Stimulated activated naive CD8-positive, alpha-beta T cell treated with anti-CD3 and anti-CD28 coated beads, Interleukin-15, Interleukin-2, amounts not matched to agents 100 ng/mL and 50 ng/mL, for 24 hours (primary cell): Measurements from ENCODE around the gene PRKAG1.

ENCODE experiments used
- H3K27ac Mint-ChIP-seq: one replicate; pipeline ENCODE4 v1.8.0; 2021; ENCODE audit warnings: mild to moderate bottlenecking, mixed read lengths
- H3K27me3 Mint-ChIP-seq: one replicate; pipeline ENCODE4 v1.8.0; 2021; ENCODE audit warnings: mixed read lengths
- H3K36me3 Mint-ChIP-seq: one replicate; pipeline ENCODE4 v1.8.0; 2021; ENCODE audit warnings: low read depth, mixed read lengths
- H3K4me1 Mint-ChIP-seq: one replicate; pipeline ENCODE4 v1.8.0; 2021; ENCODE audit warnings: low read depth, mixed read lengths
- H3K4me3 Mint-ChIP-seq: one replicate; pipeline ENCODE4 v1.8.0; 2021; ENCODE audit warnings: mild to moderate bottlenecking, mixed read lengths
- H3K9me3 Mint-ChIP-seq: one replicate; pipeline ENCODE4 v1.8.0; 2021; ENCODE audit warnings: mixed read lengths

PRKAG1 gene

DNA sequence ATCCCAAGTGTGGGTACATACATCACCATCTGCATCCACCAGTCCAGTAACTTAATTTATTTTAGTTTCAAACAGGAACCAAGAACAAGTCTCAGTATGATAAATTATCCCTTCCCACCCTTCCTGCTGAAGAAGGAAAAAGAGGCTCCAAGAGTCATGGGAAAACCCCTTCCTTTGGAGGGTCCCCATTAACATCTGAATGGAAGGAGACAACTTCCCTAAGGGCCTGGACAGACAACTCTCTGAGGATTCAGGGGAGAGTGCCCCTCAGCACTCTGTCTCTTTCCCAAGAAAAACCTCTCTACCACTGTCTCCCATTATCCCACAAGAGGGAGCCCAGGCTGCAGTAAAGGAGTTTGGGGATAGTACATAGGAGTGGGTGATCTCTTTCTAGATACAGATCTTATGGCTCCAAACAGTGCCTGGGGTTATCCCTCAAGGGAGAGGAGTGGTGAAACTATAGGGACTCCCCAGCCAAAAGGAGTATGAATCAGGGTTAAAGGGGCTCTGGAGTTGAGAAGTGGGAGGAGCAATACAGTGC lies 53.2 kb downstream of the PRKAG1 start:
- Mint-ChIP-seq H3K4me3 (no peak overlapping the region), H3K4me1 (peaks cover 21% of the 10 kb centered on the region), H3K9me3 (no peaks in the 10 kb centered on the region), H3K27ac (no peak overlapping the region), H3K27me3 (peaks cover 15% of the 10 kb centered on the region), H3K36me3 (no peaks in the 10 kb centered on the region)

DNA sequence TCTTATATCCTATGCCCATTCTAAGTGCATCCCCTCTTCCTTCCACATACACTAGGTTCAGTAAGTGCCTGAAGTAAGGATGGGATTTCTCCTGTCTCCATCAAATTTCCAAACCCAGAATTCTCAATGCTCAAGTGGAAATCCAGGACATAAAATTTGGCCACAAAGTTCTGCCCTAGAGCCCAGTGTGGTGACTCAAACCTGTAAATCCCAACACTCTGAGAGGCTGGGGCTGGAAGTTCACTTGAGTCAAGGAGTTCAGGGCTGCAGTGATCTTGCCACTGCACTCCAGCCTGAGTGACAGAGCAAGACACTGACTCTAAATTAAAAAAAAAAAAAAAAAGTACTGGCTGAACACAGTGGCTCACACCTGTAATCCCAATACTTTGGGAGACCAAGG lies 56.8 kb downstream of the PRKAG1 start:
- Mint-ChIP-seq H3K36me3 (no peaks in the 10 kb centered on the region), H3K9me3 (no peaks in the 10 kb centered on the region), H3K4me3 (no peak overlapping the region), H3K27ac (no peak overlapping the region), H3K27me3 (peaks cover 15% of the 10 kb centered on the region), H3K4me1 (peaks cover 10% of the 10 kb centered on the region)

DNA sequence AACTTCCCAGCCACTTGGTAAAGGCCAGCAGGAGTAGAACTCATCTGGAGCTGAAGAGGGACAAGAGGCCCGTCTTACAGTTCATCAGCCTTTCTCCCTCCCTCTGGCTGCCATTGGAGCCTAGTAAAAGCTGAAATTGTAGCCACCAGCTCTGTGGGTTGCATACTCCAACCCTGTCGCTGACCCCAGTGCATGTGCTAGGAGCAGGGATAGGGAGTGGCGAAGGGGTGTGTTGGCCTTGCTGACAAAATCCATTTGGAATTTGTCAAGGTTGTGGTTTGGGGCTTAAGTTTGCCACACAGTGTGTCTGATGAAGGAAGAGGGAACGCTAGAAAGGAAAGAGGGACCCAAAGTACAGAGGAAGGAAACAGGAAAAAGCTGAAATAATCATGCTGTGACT lies 57.2 kb downstream of the PRKAG1 start:
- Mint-ChIP-seq H3K27me3 (peaks cover 15% of the 10 kb centered on the region), H3K27ac (no peak overlapping the region), H3K4me3 (no peak overlapping the region), H3K36me3 (no peaks in the 10 kb centered on the region), H3K9me3 (no peaks in the 10 kb centered on the region), H3K4me1 (peaks cover 15% of the 10 kb centered on the region)

DNA sequence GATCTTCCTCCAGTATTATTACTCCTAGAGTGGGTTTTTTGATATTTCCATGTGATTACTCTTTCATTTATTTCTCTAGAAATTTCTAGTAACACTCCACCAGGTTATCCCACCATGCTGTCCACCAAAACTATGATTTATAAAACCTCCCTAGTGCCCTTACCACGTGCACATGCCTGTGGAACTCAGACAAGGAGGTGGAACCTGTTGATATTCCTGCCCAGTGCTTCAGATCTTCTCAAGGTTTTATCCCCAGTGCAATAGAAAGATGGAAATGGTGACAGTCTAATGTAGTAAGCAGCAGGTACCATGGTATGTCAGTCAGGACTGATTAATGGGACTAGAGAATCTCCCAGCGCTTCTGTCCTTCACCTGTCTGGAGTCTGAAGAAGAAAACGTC lies 57.7 kb downstream of the PRKAG1 start:
- no peak overlapping the region for H3K4me3 Mint-ChIP-seq
- peaks cover 20% of the 10 kb centered on the region for H3K4me1 Mint-ChIP-seq
- H3K27ac Mint-ChIP-seq: no peak overlapping the region
- H3K36me3 Mint-ChIP-seq: peaks cover 2% of the 10 kb centered on the region
- H3K9me3 Mint-ChIP-seq: no peaks in the 10 kb centered on the region
- H3K27me3 Mint-ChIP-seq: peaks cover 15% of the 10 kb centered on the region

DNA sequence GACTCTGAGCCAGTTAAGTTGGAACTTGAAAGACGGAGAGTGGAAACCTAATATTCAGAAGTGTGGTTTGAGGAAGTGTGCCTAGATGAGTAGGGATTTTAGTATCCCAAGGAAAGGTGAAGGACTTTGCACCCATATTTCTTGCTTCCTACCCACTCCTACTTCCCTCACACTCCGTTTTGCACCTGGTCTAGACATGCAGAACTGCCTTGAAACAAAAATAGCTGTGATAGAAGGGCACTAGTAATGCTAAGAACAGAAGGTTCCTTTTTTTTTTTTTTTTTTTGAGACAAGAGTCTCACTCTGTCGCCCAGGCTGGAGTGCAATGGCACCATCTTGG lies 60.6 kb downstream of the PRKAG1 start:
- peaks cover 15% of the 10 kb centered on the region for H3K27me3 Mint-ChIP-seq
- H3K36me3 Mint-ChIP-seq: peaks cover 14% of the 10 kb centered on the region
- peak overlapping the region; percentile 91 for H3K4me3 Mint-ChIP-seq
- H3K27ac Mint-ChIP-seq: no peak overlapping the region
- peaks cover 38% of the 10 kb centered on the region for H3K4me1 Mint-ChIP-seq
- H3K9me3 Mint-ChIP-seq: no peaks in the 10 kb centered on the region

DNA sequence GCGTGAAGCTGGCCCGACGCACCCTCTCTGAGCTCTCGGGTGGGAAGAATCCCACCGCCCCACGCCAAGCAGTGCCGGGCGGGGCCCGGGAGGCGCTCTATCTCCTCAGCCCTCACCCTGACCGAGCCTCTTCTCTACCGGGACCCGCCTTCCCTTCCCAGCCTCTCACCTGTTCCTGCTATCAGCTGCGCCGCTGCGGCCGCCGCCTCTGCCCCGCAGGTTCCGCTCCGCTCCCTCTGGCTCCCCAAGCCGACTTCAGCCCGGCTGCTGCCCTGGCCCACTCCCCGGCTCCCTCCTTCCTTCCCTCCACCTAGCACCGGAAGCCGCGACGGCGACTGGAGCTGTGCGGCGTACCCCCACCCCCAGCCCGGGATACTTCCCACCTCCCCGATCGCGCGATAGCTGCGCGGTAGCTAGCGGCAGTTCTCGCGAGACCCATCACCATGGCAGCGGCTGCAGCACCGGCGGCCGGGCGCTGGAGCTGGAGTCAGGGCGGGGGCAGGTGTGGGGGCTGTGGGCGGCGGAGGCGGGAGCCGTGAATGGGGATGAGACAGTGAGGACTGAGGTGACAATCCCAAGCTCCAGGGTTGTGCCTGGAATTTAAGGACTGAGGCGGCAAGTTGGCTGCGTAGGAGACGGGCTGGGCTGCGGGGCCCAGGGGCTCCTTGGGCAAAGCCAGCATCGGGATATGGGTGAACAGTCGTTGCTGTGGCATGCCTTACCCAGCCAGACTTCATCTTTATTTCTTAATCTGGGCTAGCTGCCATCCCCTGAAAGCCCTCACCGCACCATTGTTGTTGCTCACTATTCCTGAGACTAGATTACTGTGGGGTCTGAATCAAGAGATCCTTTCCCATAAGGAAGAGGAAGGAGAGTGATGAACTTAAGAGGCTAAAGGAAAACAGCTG lies 61.2 kb downstream of the PRKAG1 start, which contains the start of gene ARF3:
Gene ARF3, minus strand, starts transcription at position 347 of the 908 bp plus-strand sequence. CDS start 16,392 bp downstream, outside the sequence.
- peaks cover 17% of the 10 kb centered on the region for H3K36me3 Mint-ChIP-seq
- peak within 1 kb of the TSS; percentile 91 for H3K4me3 Mint-ChIP-seq
- peaks cover 38% of the 10 kb centered on the region for H3K4me1 Mint-ChIP-seq
- H3K27ac Mint-ChIP-seq: peak within 1 kb of the TSS; percentile 92
- H3K9me3 Mint-ChIP-seq: no peaks in the 10 kb centered on the region
- peaks cover 15% of the 10 kb centered on the region for H3K27me3 Mint-ChIP-seq

DNA sequence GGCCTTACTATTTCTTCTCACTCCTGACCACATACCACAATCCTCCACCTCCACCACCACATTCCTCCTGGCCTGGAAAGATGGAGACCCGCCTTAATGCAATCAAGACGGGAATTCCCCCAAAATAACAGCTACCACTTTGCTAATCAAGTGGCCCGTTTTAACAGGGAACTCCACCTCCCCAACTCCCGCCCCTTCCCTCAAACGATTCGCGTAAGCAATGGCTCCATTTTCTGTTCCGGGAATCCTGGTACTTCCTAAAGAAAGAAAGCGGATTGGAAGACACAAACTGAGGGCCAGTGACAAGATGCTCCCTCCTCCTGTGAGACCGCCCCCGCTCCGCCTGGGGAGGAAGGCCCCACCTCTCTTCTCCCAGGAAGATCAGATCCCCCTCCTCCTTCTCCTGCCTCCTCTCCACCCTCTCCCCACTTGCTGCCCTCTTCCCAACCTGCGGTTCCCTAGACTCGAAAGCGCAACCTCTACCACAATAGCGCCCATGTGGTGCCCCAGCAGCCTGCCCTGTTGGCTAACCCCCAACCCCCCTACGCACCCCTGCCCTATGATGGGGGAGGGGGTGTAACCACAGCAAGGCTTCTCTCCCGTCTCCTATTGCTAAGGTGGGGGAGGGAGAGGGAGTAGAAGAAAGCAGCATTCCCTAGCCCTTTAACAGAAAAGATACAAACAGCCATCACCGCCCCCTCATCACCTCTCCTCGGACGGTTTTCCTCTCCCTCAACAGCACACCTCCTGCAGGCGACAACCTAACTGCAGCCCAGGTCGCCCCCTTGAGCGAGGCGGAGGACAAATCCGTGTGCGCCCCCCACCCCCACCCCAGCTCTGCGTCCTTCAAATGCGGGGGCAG lies 62.1 kb downstream of the PRKAG1 start:
- peak overlapping the region; percentile 92 for H3K27ac Mint-ChIP-seq
- peaks cover 38% of the 10 kb centered on the region for H3K4me1 Mint-ChIP-seq
- no peaks in the 10 kb centered on the region for H3K9me3 Mint-ChIP-seq

DNA sequence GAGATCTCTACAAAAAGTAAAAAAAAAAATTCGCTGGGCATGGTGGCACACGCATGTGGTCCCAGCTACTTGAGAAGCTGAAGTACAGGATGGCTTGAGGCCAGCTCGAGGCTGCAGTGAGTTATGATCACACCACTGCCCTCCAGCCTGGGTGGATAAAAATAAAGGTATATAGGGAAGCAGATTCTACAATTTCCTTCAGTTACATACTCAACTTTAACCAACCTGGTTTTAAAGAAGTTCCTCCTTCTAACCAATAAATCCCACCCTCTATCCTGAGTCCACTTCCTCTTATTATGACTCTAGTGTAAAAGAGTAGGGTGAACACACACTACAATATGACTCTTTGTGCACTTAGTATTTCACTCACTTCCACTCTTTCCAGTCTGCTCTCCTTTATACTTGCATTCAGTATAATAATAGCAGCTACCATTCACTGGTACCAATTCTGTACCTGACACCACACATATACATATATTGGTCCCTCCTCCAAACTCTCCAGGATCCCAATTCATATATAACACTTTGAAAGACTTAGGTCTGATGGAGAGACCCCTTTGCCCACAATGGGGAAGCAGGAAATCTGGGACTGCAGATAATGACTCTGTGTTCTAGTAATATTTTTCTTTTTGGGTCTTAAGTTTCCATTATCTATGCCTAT lies 63.6 kb downstream of the PRKAG1 start:
- Mint-ChIP-seq H3K27ac (no peak overlapping the region), H3K36me3 (peaks cover 20% of the 10 kb centered on the region), H3K27me3 (peaks cover 8% of the 10 kb centered on the region), H3K4me1 (peaks cover 38% of the 10 kb centered on the region), H3K4me3 (peak overlapping the region; percentile 32), H3K9me3 (no peaks in the 10 kb centered on the region)

More for the DNA sequence above, 62.1 kb downstream of the PRKAG1 start:
- Mint-ChIP-seq H3K27me3 (peaks cover 15% of the 10 kb centered on the region), H3K36me3 (peaks cover 20% of the 10 kb centered on the region), H3K4me3 (peak overlapping the region; percentile 91)

DNA sequence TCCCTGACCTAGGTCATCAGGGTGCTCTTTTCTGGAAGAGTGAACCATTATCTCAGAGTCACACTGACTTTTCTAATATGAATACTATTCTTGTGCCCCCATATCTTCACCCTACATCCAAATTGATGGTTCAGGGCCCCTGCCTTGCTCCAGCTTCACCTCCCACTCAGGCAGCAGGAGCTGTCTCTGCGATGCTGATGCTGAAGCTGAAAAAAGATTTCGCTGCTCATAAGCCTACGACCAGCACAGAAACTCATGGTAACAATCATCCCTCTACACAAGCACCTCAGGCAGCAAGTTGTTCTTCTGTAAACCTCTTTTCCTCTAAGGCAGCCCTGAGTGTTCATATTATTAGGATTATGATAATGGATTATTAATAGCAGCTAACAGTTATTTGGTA lies 64.5 kb downstream of the PRKAG1 start:
- peaks cover 4% of the 10 kb centered on the region for H3K27me3 Mint-ChIP-seq
- no peaks in the 10 kb centered on the region for H3K9me3 Mint-ChIP-seq
- no peak overlapping the region for H3K4me3 Mint-ChIP-seq
- H3K27ac Mint-ChIP-seq: no peak overlapping the region
- peaks cover 38% of the 10 kb centered on the region for H3K4me1 Mint-ChIP-seq
- H3K36me3 Mint-ChIP-seq: peaks cover 20% of the 10 kb centered on the region

DNA sequence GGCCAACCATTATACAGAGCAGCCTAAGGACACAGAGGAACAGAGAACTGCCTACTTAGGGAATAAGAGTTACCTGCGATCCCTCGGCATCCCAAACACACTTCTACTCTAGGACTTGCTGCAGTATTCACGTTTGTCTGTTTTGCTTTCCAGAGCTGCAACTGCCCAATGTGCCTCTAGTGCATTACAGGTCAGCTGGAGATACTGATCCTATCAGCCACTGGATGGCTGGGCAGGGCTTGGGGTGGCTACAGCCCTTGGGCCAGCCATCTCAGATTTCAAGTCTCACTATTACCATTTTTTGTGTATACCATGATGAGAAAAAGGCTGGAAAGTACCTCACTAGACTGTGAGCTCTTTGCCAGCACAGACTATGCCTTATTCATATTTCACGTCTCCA lies 65.9 kb downstream of the PRKAG1 start:
- Mint-ChIP-seq H3K4me1 (peaks cover 37% of the 10 kb centered on the region), H3K9me3 (no peaks in the 10 kb centered on the region), H3K36me3 (peaks cover 26% of the 10 kb centered on the region), H3K27ac (no peak overlapping the region), H3K4me3 (no peak overlapping the region), H3K27me3 (peaks cover under 1% of the 10 kb centered on the region)
